CD4-positive, alpha-beta T cell treated with Interleukin-12 subunit alpha and Interleukin-12 subunit beta, for 1 hour (primary cell): ENCODE measurements around the gene TRIM16.
"Not testable (repeated sequence)": the region's sequence is repeated elsewhere in the genome, so short reads cannot be mapped to it uniquely, and the experiment has no call there.

ENCODE experiments used
- DNase-seq: peaks from one replicate; pipeline ENCODE4 v3.0.0-alpha.2; 2020

Gene TRIM16

DNA sequence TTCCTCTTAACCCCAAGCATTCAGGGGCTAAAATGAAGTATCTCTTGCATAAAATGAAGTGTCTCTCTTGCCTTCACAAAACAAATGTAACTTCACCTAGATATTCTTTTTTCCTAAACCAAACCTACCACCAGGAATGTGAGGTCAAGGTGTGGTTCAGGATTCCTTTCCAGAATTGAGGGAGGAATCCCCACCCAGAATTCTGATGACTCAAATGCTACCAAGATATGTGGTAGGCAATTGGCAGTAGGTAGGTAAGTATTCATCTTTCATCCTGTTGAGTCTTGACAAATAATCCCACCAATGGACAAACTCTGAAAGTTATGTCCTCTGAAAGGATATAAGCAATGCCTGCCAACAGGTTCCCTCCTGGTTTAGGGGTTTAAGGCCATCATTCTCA lies 26.2 kb downstream of the TRIM16 start:
- DNase-seq: no peak

GRCh38 chr17:15654886-15655561 lies 29.1 kb downstream of the TRIM16 start:
- no peak for DNase-seq

DNA sequence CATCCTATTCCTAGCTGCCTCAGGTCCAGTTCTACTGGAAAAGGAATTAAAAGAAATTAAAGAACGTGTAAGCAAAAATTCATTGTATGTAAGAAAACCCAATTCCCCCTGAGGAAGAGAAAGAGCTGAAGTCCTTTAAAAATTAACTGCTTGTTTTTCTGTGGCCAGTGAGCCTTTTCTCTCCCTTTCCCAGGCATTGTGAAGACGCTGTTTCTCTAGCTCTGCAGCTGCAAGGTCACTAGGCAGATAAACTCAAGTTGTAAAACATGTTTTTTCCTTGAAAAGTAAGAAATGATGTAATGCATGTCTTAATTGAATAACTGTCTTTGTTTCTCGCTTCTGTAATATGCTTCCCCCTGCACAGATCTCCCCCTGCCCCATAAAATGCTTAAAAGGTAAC lies 29.7 kb downstream of the TRIM16 start:
- DNase-seq: not testable (repeated sequence)

- DNase-seq: no peak
Observed at GRCh38 chr17:15652960-15653359, 31.2 kb downstream of the TRIM16 start.

GRCh38 chr17:15651583-15652110 lies 32.5 kb downstream of the TRIM16 start:
- peak; percentile 21 for DNase-seq

DNA sequence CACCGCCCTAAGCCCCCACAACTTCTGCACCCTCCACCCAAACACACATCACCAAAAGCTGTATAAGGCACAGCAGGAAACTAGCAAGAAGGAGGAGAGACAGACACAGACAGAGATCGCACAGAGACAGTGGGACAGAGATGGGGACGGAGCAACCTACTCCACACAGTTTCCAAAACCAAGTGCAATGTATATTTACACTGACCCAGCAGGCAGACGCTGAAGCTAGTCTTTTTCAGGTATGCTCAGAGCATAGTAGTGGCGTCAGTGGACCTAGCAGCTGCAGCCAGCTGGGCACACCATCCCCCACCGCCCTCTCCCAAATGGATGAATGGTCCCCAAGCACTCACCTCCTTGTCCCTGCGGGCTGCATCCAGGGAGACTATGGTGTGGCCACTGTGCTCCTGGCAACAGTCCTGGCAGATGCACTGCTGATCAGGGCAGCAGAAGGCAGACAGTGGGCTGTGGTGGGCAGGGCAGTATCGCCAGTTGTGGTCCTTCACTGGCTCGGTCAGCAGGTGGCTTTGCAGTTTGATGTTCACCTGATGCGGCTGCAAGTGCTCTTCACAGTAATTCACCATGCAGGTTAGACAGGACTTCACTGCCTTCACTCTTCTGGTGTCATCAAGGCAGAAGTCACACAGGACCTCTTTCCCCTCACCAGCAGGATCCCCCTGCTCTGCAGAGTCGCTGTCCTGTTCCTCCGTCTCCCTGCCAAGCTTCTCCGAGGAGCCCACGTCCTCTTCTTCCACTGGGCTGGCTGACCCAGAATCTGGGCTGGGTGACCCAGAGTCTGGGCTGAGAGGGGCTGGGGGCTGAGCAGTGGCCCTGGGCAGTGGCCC lies 33.1 kb downstream of the TRIM16 start:
- DNase-seq: no peak

DNA sequence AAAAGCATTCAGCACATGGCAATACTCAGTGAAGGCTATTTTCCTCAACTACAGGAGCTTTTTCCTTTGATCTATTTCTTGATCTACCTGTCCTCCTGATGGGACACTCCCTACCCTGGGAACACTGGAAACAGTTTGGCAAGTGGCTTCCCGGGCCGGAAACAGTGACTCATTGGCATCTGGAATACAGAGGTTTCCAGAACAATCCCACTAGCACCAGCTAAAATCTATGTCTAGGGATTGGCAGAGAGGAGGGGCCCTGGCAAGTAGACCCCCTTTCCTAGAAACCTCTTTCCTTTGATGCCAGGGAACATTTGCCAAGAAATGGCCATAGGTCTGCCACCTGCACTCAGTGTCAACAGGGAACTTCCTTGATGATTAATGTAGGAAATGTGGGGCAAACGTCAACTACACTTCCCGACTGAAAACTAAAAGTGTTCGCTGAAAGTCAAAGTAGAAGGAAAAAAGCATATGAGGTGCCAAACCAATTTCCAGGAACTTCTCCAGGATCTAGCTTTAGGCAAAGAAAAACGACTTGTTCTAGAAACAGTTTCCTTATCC lies 34.2 kb downstream of the TRIM16 start:
- DNase-seq: no peak

- no peak for DNase-seq
Observed at GRCh38 chr17:15648386-15648785, 35.7 kb downstream of the TRIM16 start.

DNA sequence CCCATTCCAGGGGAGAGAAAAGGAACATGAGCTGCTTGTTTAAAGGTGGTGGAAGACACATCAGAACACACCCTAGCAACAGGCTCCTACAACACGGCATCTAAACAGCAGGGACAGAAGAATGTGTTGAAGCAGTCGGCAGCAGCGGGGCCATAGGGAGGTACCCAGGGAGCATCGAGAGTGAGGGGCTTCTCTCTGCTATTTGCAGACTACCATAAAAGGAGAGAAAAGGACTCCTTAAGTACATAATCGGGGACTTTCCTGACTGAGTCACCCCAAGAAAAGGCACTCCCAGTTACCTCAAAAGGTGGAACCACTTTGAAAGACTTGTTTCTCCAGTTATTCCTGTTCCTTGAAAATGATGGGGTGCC lies 38.2 kb downstream of the TRIM16 start:
- DNase-seq: not testable (repeated sequence)

DNA sequence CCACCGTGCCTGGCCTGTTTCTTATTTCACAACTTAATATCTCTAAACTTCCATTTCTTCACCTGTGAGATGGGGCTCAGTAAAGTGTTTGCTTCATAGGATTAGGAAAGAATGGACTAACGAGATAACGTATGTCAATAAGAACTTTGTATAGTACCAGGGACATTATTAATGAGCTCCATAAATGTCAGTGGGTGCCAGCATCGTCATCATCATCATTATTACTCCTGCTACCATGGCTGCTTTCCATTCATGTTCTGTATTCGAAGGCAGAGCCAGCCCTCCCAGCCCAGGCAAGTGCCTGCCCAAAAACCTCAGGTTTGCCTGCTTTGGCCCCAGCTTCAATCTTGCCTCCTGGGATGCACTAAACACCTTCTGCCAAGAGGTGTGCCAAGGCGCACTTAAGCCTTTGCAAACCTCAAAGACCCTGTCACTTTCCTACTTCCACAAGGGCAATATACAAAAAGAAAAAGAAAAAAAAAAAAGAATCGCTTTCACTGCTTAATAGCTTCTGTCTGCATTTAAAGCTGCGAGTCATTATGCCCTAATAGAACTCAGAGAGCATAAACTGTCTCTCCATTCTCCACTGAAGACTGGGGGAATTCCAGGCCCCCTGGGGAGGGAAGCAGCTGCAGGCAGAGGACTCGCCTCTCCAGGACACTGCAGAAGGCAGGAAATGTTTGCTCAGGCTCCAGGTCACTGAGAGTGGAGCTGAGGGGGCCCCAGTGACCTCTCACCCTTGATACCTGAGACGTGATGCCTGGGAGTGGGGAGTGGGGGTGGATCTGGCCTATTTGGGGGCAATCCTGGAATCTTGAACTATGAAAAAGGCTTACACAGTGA lies 38.8 kb downstream of the TRIM16 start:
- DNase-seq: not testable (repeated sequence)

DNA sequence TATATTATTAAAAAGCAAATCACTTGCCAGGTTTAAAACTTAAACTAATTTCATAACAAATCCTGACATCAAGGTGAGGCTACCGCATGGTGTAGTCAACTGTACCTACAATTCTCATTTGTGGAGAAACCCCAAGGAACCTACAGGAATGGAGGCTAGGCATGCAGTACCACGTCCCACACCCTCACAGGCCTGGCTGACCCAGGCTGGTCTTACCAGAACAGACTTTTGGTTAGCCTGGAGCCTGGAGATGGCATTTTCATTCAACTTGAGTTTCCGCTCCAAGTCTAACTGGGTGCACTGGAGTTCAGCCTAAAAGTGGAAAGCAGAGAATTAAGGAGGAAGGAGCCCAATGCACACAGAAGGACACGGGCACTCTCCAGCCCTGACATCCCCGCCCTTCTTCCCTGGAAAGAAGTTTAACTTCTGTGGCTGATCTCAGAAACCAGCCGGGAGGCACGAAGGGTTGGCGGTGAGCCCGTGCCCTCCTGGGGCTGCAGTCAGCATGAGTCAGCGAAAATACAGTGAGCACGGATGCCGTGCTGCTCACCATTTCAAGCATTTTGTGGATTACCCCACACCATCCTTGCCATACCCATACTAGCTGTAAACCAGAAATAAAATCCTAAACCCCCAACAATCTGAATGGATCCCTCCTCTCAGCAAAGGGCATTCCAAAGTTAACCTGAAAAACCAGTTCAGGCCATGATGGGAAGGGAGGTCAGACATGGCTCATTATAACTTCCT lies 41.4 kb downstream of the TRIM16 start:
- DNase-seq: not testable (repeated sequence)

- not testable (repeated sequence) for DNase-seq
Observed at GRCh38 chr17:15642014-15642413, 42.1 kb downstream of the TRIM16 start.

DNA sequence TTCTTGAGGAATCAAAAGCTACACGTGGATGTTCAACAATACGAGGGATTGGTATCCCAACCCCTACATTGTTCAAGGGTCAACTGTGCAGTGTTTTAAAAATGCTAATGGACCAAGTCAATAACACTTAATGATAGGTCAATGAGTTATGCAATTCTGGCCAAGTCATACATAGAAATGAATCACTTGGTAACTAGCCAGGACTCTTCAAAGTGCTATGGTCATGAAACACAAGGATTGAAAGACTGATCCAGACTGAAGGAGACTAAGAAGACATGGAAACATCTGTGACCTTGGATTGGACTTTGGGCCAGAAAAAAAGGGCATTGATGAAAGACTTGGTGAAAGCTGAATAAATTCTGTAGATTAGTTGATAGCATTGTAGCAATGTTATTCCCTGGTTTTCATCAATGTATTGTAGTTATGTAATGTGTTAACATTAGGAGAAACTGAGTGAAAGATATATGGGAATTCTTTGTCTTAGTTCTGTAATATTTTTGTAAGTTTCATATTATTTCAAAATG lies 53.1 kb downstream of the TRIM16 start:
- not testable (repeated sequence) for DNase-seq

GRCh38 chr17:15629991-15630390 lies 54.1 kb downstream of the TRIM16 start:
- DNase-seq: not testable (repeated sequence)

DNA sequence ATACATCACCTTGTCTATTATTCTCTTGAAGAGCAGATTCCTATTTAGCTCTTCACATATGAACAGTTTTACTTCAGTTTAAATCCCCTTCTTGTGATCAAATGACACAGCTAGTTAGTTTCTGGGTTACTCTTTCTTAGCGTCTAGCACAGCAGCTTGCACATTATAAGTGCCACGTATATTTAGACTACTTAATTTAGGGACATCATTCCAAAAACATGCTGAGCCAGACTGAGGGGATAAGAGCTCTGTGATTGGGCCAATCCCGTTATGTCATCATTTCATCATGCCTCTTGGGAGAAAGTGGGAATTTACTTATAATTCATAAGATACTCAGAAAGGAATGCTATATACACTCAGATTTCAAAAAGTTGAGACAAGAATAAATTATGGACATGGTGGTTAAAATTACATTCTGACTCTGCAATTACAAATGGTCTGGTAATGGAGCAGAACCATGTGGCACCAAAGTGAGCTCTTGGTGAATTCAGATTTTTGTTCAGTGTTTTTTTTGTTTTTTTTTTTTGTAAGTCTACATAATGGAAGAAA lies 60.4 kb downstream of the TRIM16 start:
- not testable (repeated sequence) for DNase-seq

DNA sequence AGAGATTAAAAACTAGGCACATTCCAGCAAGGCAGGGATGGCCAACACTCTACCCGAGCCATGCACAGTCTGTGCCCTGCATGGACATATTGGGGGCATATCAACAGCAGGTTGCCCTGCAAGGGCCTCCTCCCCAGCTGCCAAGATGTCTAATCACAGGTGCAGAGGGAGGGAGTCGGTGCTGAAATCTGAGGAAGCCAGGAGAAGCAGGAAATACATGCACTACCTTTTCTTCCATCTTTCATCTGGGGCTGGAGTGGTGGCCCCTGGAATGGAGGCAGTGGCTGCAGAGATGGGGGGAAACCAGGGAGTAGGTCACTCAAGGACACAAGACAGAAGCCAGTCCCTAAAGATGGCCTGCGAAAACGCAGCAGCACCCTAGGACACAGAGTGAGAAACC lies 60.9 kb downstream of the TRIM16 start:
- DNase-seq: not testable (repeated sequence)

- DNase-seq: not testable (repeated sequence)
Observed at GRCh38 chr17:15622124-15622523, 62.0 kb downstream of the TRIM16 start.

- not testable (repeated sequence) for DNase-seq
Observed at GRCh38 chr17:15619331-15620058, 64.6 kb downstream of the TRIM16 start, which contains the start of gene FBXW10B. Gene FBXW10B (minus strand): TSS chr17:15619704. CDS start chr17:15619512, 192 bp downstream.

DNA sequence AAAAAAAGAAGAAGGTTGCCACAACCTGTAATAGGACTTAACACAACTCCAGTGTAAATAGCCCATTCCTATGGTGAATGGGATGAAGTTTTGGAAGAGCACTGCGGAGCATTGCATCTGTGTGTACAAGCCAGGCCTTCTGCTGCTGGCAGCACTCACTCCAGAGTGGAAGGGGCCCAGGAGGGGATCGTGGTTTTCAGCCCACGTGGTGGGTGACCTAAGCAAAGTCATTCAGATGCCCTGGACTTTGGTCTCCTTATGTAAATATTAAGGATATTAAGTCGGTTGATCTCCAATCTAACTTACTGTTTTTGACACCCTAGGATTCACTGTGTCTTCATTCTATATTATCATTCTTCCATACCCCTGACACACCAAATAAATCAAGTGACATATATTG lies 67.3 kb downstream of the TRIM16 start:
- not testable (repeated sequence) for DNase-seq

- not testable (repeated sequence) for DNase-seq
Observed at GRCh38 chr17:15615850-15616249, 68.3 kb downstream of the TRIM16 start.
